DOHH2 (cell line): Measurements from ENCODE around the gene IGF1R.

Experiments used
- H3F3A ChIP-seq: fragments of 200-600 bp; sonication (generic), shearing (Covaris generic); 2 replicates; pipeline ENCODE4 v1.6.0; 2016; ENCODE audit warnings: antibody characterized with exemption, mild to moderate bottlenecking; ENCODE audit not compliant: control insufficient read depth, insufficient read depth
- H3K27ac ChIP-seq: fragments of 200-600 bp; sonication (generic); 2 replicates; pipeline ENCODE4 v1.5.1; 2014; ENCODE audit warnings: low read depth, mild to moderate bottlenecking, low read length, moderate library complexity
- H3K27me3 ChIP-seq: fragments of 200-600 bp; sonication (generic); 2 replicates; pipeline ENCODE4 v1.6.1; 2014; ENCODE audit warnings: mild to moderate bottlenecking, low read length, mixed read lengths; ENCODE audit not compliant: control insufficient read depth
- H3K36me3 ChIP-seq: fragments of 200-600 bp; sonication (generic); 2 replicates; pipeline ENCODE4 v1.6.1; 2014; ENCODE audit warnings: mild to moderate bottlenecking, low read length, moderate library complexity, mixed read lengths; ENCODE audit not compliant: control insufficient read depth
- H3K4me1 ChIP-seq: fragments of 200-600 bp; sonication (generic); 2 replicates; pipeline ENCODE4 v1.6.1; 2014; ENCODE audit warnings: mild to moderate bottlenecking, low read length, mixed read lengths; ENCODE audit not compliant: control insufficient read depth
- H3K4me2 ChIP-seq: fragments of 200-600 bp; sonication (generic); 2 replicates; pipeline ENCODE4 v1.6.0; 2014; ENCODE audit warnings: mild to moderate bottlenecking, low read length, moderate library complexity
- H3K4me3 ChIP-seq: fragments of 200-600 bp; sonication (generic); 2 replicates; pipeline ENCODE4 v1.5.1; 2014; ENCODE audit warnings: mild to moderate bottlenecking, low read length, mixed read lengths
- H3K79me2 ChIP-seq: fragments of 200-600 bp; sonication (generic); 2 replicates; pipeline ENCODE4 v1.6.1; 2014; ENCODE audit warnings: mild to moderate bottlenecking, low read length, mixed read lengths; ENCODE audit not compliant: control insufficient read depth
- H3K9me2 ChIP-seq: fragments of 200-600 bp; sonication (generic); replicated peaks from 2 replicates; pipeline ENCODE4 v1.6.1; 2014; ENCODE audit warnings: mild to moderate bottlenecking, low read length, mixed read lengths; ENCODE audit not compliant: control insufficient read depth
- H3K9me3 ChIP-seq: fragments of 200-600 bp; sonication (generic); 2 replicates; pipeline ENCODE4 v1.6.1; 2014; ENCODE audit warnings: antibody characterized with exemption, low read length, mixed read lengths; ENCODE audit not compliant: control insufficient read depth, insufficient read depth
- H4K20me1 ChIP-seq: fragments of 200-600 bp; sonication (generic); 2 replicates; pipeline ENCODE4 v1.6.0; 2014; ENCODE audit warnings: low read depth, mild to moderate bottlenecking, antibody characterized with exemption, low read length, moderate library complexity; ENCODE audit not compliant: control insufficient read depth, insufficient read depth
- EZH2phosphoT487 ChIP-seq: fragments of 200-600 bp; sonication (generic); IDR thresholded peaks from 2 replicates; pipeline ENCODE4 v1.6.1; 2017; ENCODE audit warnings: borderline replicate concordance, mild to moderate bottlenecking, antibody characterized with exemption, low read length, moderate library complexity, mixed read lengths
- TF ChIP-seq, protein P1 (sequence below): fragments of 200-600 bp; sonication (generic); IDR thresholded peaks from one replicate; pipeline ENCODE4 v1.5.1; 2014; ENCODE audit warnings: antibody characterized with exemption, mild to moderate bottlenecking, low read depth, low read length; ENCODE audit not compliant: poor library complexity, severe bottlenecking

The IGF1R gene

DNA sequence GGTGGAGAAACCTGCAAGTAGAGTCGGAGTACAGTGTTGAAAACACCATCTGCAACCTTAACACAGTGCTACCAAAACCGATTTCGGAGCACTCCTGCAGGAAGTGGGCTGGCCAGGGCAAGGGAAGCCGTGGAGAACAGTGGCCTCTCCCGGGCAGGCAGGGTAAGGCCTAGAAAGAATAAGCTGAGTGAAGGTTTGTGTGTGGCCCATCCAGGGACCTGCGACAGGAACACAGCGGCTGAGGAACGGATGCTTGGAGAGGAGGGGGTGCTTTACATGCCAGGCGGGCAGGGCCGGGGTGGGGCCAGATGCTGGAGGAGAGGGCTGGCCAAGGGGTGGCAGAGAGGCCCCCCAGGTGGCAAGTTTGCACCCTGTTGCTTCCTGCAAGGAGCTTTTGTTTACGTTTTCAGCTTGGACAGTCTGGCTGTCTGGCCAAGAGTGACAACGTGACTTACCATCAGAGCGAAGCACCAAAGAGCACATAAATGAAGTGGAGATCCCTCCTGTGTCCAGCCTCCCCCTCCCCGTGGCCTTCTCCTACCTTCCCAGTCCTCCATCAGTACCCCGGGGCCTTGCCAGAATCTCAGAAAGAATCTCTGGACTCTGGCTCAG, 202.7 kb downstream of the IGF1R start:
- peak overlapping the region; percentile 84; the same call in 1 of the 2 replicates for H3K4me3 ChIP-seq
- TF ChIP-seq, protein P1, sequence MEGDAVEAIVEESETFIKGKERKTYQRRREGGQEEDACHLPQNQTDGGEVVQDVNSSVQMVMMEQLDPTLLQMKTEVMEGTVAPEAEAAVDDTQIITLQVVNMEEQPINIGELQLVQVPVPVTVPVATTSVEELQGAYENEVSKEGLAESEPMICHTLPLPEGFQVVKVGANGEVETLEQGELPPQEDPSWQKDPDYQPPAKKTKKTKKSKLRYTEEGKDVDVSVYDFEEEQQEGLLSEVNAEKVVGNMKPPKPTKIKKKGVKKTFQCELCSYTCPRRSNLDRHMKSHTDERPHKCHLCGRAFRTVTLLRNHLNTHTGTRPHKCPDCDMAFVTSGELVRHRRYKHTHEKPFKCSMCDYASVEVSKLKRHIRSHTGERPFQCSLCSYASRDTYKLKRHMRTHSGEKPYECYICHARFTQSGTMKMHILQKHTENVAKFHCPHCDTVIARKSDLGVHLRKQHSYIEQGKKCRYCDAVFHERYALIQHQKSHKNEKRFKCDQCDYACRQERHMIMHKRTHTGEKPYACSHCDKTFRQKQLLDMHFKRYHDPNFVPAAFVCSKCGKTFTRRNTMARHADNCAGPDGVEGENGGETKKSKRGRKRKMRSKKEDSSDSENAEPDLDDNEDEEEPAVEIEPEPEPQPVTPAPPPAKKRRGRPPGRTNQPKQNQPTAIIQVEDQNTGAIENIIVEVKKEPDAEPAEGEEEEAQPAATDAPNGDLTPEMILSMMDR: peak; percentile 60
- TF ChIP-seq EZH2phosphoT487: no peak

DNA sequence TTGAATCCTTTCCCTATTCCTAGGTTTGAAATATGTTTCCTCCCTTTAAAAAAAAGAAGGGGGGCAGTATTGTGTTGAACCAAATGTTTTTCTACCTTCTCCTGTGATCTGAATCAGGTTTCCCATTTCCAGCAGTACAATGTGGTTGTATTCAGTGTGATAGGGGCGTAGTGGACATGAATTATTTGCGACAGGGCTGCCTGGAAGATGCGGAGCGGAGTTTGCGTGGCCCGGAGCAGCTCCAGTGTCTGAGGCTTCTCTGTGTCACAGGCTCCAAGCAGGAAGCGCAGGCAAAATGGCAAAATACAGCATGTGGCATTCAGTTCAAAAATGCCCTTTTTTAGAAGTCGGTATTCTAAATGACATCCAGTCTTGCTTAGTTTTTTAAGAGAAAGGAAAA, 204.8 kb downstream of the IGF1R start:
- Histone ChIP-seq H3K9me3 (no peaks in the 10 kb centered on the region), H3F3A (no peaks in the 10 kb centered on the region), H3K27ac (peak overlapping the region; percentile 52), H3K4me2 (peak overlapping the region; percentile 93), H3K4me3 (peak overlapping the region; percentile 84), H3K36me3 (no peaks in the 10 kb centered on the region), H3K4me1 (peaks cover 28% of the 10 kb centered on the region), H3K79me2 (peaks cover 23% of the 10 kb centered on the region), H4K20me1 (no peaks in the 10 kb centered on the region), H3K27me3 (0 out of 2 replicates have a peak, but pooled peaks cover 2% of the 10 kb centered on the region), H3K9me2 (no peaks in the 10 kb centered on the region)
- no peak for TF ChIP-seq EZH2phosphoT487
- TF ChIP-seq, protein P1: no peak

More for the DNA sequence above, 202.7 kb downstream of the IGF1R start:
- no peaks in the 10 kb centered on the region for H3K9me2 ChIP-seq
- H3F3A ChIP-seq: no peaks in the 10 kb centered on the region
- peaks cover 24% of the 10 kb centered on the region for H3K4me1 ChIP-seq
- peak overlapping the region; percentile 93 for H3K4me2 ChIP-seq
- H3K27ac ChIP-seq: no peak overlapping the region
- no peaks in the 10 kb centered on the region for H4K20me1 ChIP-seq
- no peaks in the 10 kb centered on the region for H3K9me3 ChIP-seq
- no peaks in the 10 kb centered on the region for H3K36me3 ChIP-seq
- peaks cover 23% of the 10 kb centered on the region for H3K79me2 ChIP-seq
- no peaks in the 10 kb centered on the region for H3K27me3 ChIP-seq

DNA sequence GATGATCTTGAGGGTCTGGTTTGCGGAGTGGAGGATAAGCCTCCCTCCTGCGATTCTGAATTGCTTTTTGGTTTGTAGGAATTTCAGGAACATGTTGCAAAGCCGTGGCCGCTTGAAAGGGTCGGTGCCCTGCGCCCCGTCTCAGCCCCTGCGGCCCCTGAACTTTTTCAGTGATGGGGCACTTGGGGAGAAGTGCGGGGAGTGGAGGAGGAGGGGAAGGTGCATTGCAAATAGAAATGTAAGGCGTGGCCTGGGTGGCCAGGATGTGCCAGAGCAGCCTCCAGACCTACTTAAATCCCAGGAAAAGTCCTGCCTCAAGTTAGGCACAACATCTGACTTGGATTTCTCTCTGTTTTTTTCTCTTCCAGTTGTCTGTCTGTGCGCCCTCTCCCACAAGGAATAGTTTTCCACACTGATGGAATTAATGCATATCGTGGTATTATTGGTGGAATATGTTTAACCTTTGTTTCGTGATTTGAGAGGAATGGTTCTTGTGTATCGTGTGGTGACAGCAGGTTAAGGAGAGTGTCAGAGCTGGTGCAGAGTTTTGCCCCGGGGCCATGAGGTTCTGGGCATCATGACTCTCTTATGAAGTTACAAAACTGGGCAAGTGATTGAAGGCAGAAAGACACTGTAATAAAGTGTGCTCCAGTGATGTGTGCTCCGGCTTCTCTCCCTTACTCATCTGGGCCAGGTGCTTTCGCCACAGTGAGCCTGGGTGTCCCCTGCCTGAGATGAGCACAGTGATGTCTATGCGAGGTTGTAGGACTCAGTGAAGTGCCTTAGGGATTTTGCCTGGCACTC, 205.5 kb downstream of the IGF1R start:
- Histone ChIP-seq H3F3A (no peaks in the 10 kb centered on the region), H3K4me1 (peaks cover 35% of the 10 kb centered on the region), H3K9me3 (no peaks in the 10 kb centered on the region), H3K4me2 (peak overlapping the region; percentile 93), H3K79me2 (peaks cover 23% of the 10 kb centered on the region), H3K9me2 (no peaks in the 10 kb centered on the region), H4K20me1 (no peaks in the 10 kb centered on the region; the same call in 1 of the 2 replicates), H3K4me3 (peak overlapping the region; percentile 84; the same call in 1 of the 2 replicates), H3K27me3 (0 out of 2 replicates have a peak, but pooled peaks cover 2% of the 10 kb centered on the region), H3K27ac (no peak overlapping the region), H3K36me3 (no peaks in the 10 kb centered on the region)
- TF ChIP-seq, protein P1: no peak
- no peak for TF ChIP-seq EZH2phosphoT487
